T-helper 2 cell treated with Interferon-gamma antibody and Interleukin-4, amounts not matched to agents 5 μg/mL and 100 μg/mL, for 36 hours (primary cell): ENCODE measurements around the gene BRMS1.
"Not testable (repeated sequence)": the region's sequence is repeated elsewhere in the genome, so short reads cannot be mapped to it uniquely, and the experiment has no call there.

Experiments
- DNase-seq: peaks from one replicate; pipeline ENCODE4 v3.0.0; 2021; ENCODE audit warnings: low spot score
- H3K27ac Mint-ChIP-seq: one replicate; pipeline ENCODE4 v1.8.0; 2021; ENCODE audit warnings: mild to moderate bottlenecking, mixed read lengths
- H3K27me3 Mint-ChIP-seq: one replicate; pipeline ENCODE4 v1.8.0; 2021; ENCODE audit warnings: low read depth, mixed read lengths
- H3K36me3 Mint-ChIP-seq: one replicate; pipeline ENCODE4 v1.8.0; 2021; ENCODE audit warnings: low read depth, mixed read lengths
- H3K4me1 Mint-ChIP-seq: one replicate; pipeline ENCODE4 v1.8.0; 2021; ENCODE audit warnings: low read depth, mixed read lengths
- H3K4me3 Mint-ChIP-seq: one replicate; pipeline ENCODE4 v1.8.0; 2022; ENCODE audit warnings: mild to moderate bottlenecking, moderate library complexity, mixed read lengths
- H3K9me3 Mint-ChIP-seq: one replicate; pipeline ENCODE4 v1.8.0; 2021; ENCODE audit warnings: mixed read lengths

Gene BRMS1

GRCh38 chr11:66367561-66368312, 22.8 kb upstream of the BRMS1 start:
- no peaks in the 10 kb centered on the region for H3K36me3 Mint-ChIP-seq
- peaks cover 15% of the 10 kb centered on the region for H3K4me1 Mint-ChIP-seq
- H3K27ac Mint-ChIP-seq: peak overlapping the region; percentile 8
- H3K4me3 Mint-ChIP-seq: no peak overlapping the region
- no peaks in the 10 kb centered on the region for H3K9me3 Mint-ChIP-seq
- DNase-seq: no peak
- H3K27me3 Mint-ChIP-seq: no peaks in the 10 kb centered on the region

GRCh38 chr11:66366844-66367477, 22.1 kb upstream of the BRMS1 start:
- no peak overlapping the region for H3K4me3 Mint-ChIP-seq
- H3K36me3 Mint-ChIP-seq: no peaks in the 10 kb centered on the region
- H3K4me1 Mint-ChIP-seq: peaks cover 9% of the 10 kb centered on the region
- no peaks in the 10 kb centered on the region for H3K9me3 Mint-ChIP-seq
- H3K27ac Mint-ChIP-seq: no peak overlapping the region
- H3K27me3 Mint-ChIP-seq: no peaks in the 10 kb centered on the region
- DNase-seq: no peak

DNA sequence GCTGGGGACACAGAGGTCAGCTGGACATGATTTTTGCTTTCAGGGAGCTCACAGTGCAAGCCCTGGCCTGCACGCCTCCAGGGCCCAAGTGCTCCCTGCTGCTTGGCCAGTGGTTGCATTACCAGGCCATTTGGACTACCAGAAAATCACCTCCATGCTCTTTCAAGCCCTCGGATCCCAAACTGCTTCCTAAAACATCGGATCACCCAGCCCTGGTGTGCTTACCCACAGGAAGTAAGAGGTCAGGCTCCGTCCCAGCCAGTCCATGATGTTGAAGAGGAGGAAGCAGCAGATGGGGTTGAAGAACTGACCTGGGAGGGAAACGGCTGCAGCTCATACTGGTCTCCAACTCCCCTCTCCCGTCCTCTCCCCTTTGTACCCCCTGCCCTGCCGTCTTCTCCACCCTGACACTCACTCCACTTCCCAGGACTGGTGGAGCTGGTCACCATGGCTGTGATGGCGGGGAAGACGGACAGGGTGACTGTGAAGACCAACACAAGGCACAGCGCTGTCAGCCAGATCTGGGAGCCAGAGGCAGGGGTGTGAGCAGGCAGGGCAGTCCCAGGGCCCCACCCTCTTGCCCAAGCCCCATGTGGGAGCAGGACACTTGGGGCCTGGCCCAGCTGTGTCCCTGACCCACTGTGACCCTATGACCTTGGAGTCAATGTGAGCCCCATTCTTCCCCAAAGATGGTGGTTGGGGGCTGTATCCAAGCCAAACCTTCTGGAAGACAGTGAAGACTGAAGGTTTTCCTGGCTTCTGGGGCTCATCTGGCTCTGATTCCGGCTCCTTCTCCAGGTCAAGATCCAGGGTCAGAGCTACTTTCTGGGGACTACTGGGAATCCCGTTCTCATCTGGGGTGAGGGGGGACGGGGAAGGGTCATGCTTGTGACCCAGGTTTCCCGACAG, 21.1 kb upstream of the BRMS1 start:
- no peaks in the 10 kb centered on the region for H3K36me3 Mint-ChIP-seq
- no peak overlapping the region for H3K27ac Mint-ChIP-seq
- H3K27me3 Mint-ChIP-seq: no peaks in the 10 kb centered on the region
- no peaks in the 10 kb centered on the region for H3K9me3 Mint-ChIP-seq
- no peak overlapping the region for H3K4me3 Mint-ChIP-seq
- peaks cover 9% of the 10 kb centered on the region for H3K4me1 Mint-ChIP-seq
- no peak for DNase-seq

DNA sequence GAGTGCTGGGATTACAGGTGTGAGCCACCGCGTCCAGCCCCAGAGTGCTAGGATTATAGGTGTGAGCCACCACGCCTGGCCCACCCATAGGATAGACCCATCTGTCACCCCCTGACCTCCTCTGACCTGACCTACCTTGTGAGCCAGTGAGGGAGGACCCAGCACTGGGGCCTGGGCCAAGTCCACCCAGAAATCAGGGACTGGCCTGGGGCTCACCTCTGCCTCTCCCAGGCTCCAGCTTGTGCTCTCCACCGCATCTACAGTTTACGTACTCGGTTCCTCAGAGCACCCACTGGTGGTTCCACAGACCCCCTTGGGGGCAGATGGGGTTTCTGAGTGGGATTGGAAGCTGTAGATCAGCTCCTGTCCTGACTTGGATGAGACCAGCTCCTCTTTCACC, 20.3 kb upstream of the BRMS1 start:
- Mint-ChIP-seq H3K4me3 (no peak overlapping the region), H3K9me3 (no peaks in the 10 kb centered on the region), H3K27me3 (no peaks in the 10 kb centered on the region), H3K4me1 (peaks cover 5% of the 10 kb centered on the region), H3K36me3 (no peaks in the 10 kb centered on the region), H3K27ac (no peak overlapping the region)
- no peak for DNase-seq

- H3K27ac Mint-ChIP-seq: no peak overlapping the region
- no peaks in the 10 kb centered on the region for H3K9me3 Mint-ChIP-seq
- H3K36me3 Mint-ChIP-seq: no peaks in the 10 kb centered on the region
- H3K4me3 Mint-ChIP-seq: no peak overlapping the region
- peak; percentile 54 for DNase-seq
- peaks cover 2% of the 10 kb centered on the region for H3K4me1 Mint-ChIP-seq
- no peaks in the 10 kb centered on the region for H3K27me3 Mint-ChIP-seq
Observed at GRCh38 chr11:66363805-66364535, 19.1 kb upstream of the BRMS1 start.

GRCh38 chr11:66363187-66363601, 18.3 kb upstream of the BRMS1 start:
- H3K27ac Mint-ChIP-seq: no peak overlapping the region
- H3K4me3 Mint-ChIP-seq: no peak overlapping the region
- H3K36me3 Mint-ChIP-seq: no peaks in the 10 kb centered on the region
- no peaks in the 10 kb centered on the region for H3K9me3 Mint-ChIP-seq
- no peak for DNase-seq
- H3K27me3 Mint-ChIP-seq: no peaks in the 10 kb centered on the region
- H3K4me1 Mint-ChIP-seq: peaks cover 2% of the 10 kb centered on the region

DNA sequence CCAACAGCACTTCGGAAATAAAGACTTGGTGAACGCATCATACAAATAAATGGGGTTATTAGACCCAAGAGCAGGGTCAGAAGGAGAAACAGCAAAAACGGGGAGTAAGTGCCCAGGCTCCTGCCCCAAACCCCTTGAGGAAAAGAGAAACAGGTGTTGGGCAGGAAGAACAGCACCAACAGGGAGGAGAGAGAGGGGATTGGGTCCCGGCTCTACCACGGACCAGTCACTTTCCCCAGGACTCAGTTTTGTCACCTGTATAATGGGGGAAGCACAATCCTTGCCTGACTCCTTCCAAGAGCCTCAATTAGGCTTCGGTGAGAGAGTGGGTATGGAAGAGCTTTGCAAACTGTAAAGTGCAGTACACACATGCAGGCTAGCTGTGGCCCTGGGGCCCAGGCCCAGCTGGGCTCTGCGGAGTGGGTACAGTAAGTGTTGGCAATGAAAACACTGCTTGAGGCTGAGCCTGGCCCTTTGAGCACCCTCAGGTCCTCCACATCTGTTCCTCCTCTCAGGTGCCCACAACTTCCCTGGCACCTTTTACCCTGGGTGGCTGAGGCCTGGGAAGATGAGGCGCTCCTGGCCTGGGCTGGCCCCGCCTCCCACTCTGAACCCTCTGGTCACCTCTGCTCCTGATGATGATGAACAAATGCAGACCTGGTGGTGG, 17.7 kb upstream of the BRMS1 start:
- Mint-ChIP-seq H3K4me1 (peaks cover 2% of the 10 kb centered on the region), H3K36me3 (no peaks in the 10 kb centered on the region), H3K4me3 (no peak overlapping the region), H3K27ac (no peak overlapping the region), H3K27me3 (no peaks in the 10 kb centered on the region), H3K9me3 (no peaks in the 10 kb centered on the region)
- no peak for DNase-seq

DNA sequence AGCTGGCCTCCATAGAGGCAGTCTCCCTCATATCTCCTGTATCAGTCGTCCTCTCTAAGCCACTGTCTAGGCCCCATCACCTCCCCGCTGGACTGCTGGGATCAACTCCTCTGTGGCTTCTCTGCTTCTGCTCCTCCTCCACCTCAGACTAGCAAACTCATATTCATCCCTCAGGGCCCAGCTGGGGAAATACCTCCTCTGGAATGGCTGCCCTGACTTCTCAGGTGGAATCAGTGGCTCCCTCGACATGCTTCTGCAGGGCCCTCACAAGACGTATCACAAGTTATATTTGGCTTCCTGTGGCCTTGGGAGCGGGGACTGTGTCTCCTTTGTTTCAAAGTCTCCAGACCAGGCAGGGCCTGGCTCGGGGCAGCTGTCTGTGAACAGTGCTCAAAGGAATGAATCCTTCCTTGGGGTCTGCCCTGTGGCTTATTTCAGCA, 16.6 kb upstream of the BRMS1 start:
- no peak overlapping the region for H3K27ac Mint-ChIP-seq
- peaks cover 2% of the 10 kb centered on the region for H3K4me1 Mint-ChIP-seq
- no peaks in the 10 kb centered on the region for H3K36me3 Mint-ChIP-seq
- H3K4me3 Mint-ChIP-seq: no peak overlapping the region
- no peaks in the 10 kb centered on the region for H3K9me3 Mint-ChIP-seq
- DNase-seq: no peak
- no peaks in the 10 kb centered on the region for H3K27me3 Mint-ChIP-seq

- Mint-ChIP-seq H3K4me1 (peaks cover 2% of the 10 kb centered on the region), H3K27me3 (no peaks in the 10 kb centered on the region), H3K9me3 (no peaks in the 10 kb centered on the region), H3K36me3 (no peaks in the 10 kb centered on the region), H3K27ac (no peak overlapping the region), H3K4me3 (no peak overlapping the region)
- no peak for DNase-seq
Observed at GRCh38 chr11:66360406-66361073, 15.6 kb upstream of the BRMS1 start.

DNA sequence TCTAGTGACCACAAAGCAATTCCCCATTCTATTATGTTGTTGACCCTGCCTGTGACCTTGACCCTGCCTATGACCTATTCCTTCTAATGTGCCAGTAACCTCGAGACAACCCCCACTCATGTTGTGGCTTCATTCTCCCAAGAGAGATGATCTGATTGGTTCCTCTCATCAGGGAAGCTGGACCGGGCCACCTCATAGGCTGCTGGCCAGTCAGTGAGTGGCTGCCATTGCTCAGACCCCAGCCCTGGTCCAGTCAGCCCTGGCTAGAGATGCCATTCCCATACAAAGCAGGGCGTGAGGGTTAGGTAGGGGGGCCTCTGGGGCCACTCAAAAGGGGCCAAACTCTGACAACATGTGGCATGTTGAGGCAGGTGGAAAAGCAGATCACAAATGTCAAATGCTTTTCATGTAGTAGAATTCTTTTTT, 14.8 kb upstream of the BRMS1 start:
- H3K36me3 Mint-ChIP-seq: no peaks in the 10 kb centered on the region
- H3K27me3 Mint-ChIP-seq: no peaks in the 10 kb centered on the region
- no peak overlapping the region for H3K4me3 Mint-ChIP-seq
- H3K9me3 Mint-ChIP-seq: no peaks in the 10 kb centered on the region
- H3K4me1 Mint-ChIP-seq: peaks cover 2% of the 10 kb centered on the region
- H3K27ac Mint-ChIP-seq: no peak overlapping the region
- no peak for DNase-seq

DNA sequence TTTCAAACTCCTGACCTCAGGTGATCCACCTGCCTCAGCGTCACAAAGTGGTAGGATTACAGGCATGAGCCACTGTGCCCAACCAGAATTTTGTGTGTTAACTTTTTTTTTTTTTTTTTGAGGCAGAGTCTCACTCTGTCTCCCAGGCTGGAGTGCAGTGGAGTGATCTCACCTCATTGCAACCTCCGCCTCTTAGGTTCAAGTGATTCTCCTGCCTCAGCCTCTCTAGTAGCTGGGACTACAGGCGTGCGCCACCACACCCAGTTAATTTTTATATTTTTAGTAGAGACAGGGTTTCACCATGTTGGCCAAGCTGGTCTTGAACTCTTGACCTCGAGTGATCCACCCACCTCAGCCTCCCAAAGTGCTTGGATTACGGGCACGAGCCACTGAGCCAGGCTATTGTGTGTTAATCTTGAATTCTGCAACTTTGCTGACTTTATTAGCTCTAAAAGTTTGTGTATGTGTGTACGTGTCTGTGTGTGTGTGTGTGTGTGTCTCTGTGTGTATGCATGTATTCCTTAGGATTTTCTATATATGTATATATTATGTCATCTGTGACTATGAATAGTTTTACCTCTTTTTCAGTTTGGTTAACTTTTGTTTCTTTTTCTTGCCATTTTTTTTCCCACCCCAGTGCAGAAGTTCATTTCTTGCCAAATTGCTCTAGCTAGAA, 5.8 kb upstream of the BRMS1 start:
- H3K9me3 Mint-ChIP-seq, H3K4me1 Mint-ChIP-seq, H3K27ac Mint-ChIP-seq, H3K4me3 Mint-ChIP-seq, H3K27me3 Mint-ChIP-seq, DNase-seq: not testable (repeated sequence)
- H3K36me3 Mint-ChIP-seq: peaks cover 11% of the 10 kb centered on the region

- peaks cover 18% of the 10 kb centered on the region for H3K4me1 Mint-ChIP-seq
- DNase-seq: no peak
- peaks cover 4% of the 10 kb centered on the region for H3K27me3 Mint-ChIP-seq
- peak overlapping the region; percentile 6 for H3K27ac Mint-ChIP-seq
- H3K36me3 Mint-ChIP-seq: peaks cover 11% of the 10 kb centered on the region
- H3K4me3 Mint-ChIP-seq: peak overlapping the region; percentile 94
- H3K9me3 Mint-ChIP-seq: no peaks in the 10 kb centered on the region
Observed at GRCh38 chr11:66349084-66349386, 4.1 kb upstream of the BRMS1 start.
